RWPE1 (cell line): ENCODE results near the gene TSPAN14.

Experiments used
- CTCF ChIA-PET: fragments of 350-600 bp; sonication (Branson Sonifier 250); formaldehyde crosslinking; extraction: SDS; loops from one replicate; lab custom pipeline; 2021; lab: Yijun Ruan, JAX
- POLR2A ChIA-PET: fragments of 400-600 bp; formaldehyde crosslinking; extraction: SDS; loops from one replicate; lab custom pipeline; 2020; ENCODE audit warnings: antibody characterized with exemption; ENCODE audit not compliant: low non-redundant PET; lab: Yijun Ruan, JAX
- DNase-seq: peaks from one replicate; pipeline ENCODE4 v3.0.0; 2012; ENCODE audit warnings: low spot score
- H3K27ac ChIP-seq: fragments of 450-650 bp; 2 replicates; pipeline ENCODE4 v1.5.1; 2017
- CTCF ChIP-seq: fragments of 450-650 bp; conservative IDR thresholded peaks from 2 replicates; pipeline ENCODE4 v1.5.1; 2017; ENCODE audit warnings: low read depth, mild to moderate bottlenecking

TSPAN14 gene

GRCh38 chr10:80537736-80538480 lies 83.8 kb downstream of the TSPAN14 start, which contains the start of gene SH2D4B:
Gene SH2D4B, plus strand, starts transcription at chr10:80537902. Its CDS starts 430 bp downstream, at chr10:80538332.
- no peak for DNase-seq
- TF ChIP-seq CTCF: no peak
- ChIA-PET CTCF (interaction anchor here (0.6 kb wide), 1 partner anchor 257 kb away, joined by 3 read pairs; no protein-coding TSS in a partner anchor), POLR2A (no interaction called here)
- no peak within 1 kb of the TSS for H3K27ac ChIP-seq

GRCh38 chr10:80538481-80539185 lies 84.5 kb downstream of the TSPAN14 start:
- ChIA-PET CTCF (no interaction called here), POLR2A (no interaction called here)
- H3K27ac ChIP-seq: no peak overlapping the region
- DNase-seq: no peak
- TF ChIP-seq CTCF: no peak

GRCh38 chr10:80539421-80540031 lies 85.4 kb downstream of the TSPAN14 start:
- POLR2A ChIA-PET: no interaction called here
- no peak for DNase-seq

GRCh38 chr10:80540136-80540535 lies 86.0 kb downstream of the TSPAN14 start:
- ChIA-PET CTCF (interaction anchor here (0.6 kb wide), 1 partner anchor 474 kb away, joined by 3 read pairs; no protein-coding TSS in a partner anchor), POLR2A (no interaction called here)
- H3K27ac ChIP-seq: peak overlapping the region; percentile 35
- DNase-seq: no peak
- no peak for TF ChIP-seq CTCF

More at GRCh38 chr10:80539421-80540031, 85.4 kb downstream of the TSPAN14 start:
- peak overlapping the region; percentile 35 for H3K27ac ChIP-seq
- TF ChIP-seq CTCF: no peak
- CTCF ChIA-PET: interaction anchor here (0.5 kb wide), 1 partner anchor 57 kb away, joined by 3 read pairs; no protein-coding TSS in a partner anchor

- POLR2A ChIA-PET: no interaction called here
- TF ChIP-seq CTCF: no peak
- no peak for DNase-seq
- no peak overlapping the region for H3K27ac ChIP-seq
- CTCF ChIA-PET: interaction anchor here (0.6 kb wide), 1 partner anchor 475 kb away, joined by 3 read pairs; no protein-coding TSS in a partner anchor
These were observed 86.5 kb downstream of the TSPAN14 start for GRCh38 chr10:80540618-80540980.
